Sigmoid colon (tissue), 7 donors: Measurements from ENCODE around the gene IFNA13. TPM values are rescaled to one million over a fixed set of nuclear protein-coding genes. Genes with fewer than 3 reads are reported as not detected.
"Not testable (repeated sequence)": the region's sequence is repeated elsewhere in the genome, so short reads cannot be mapped to it uniquely, and the experiment has no call there.

ENCODE experiments used
- DNase-seq: peaks from one replicate; pipeline ENCODE4 v3.0.0-alpha.2; 2019
- H3K27ac ChIP-seq, 4 donors: fragments of 200-600 bp; sonication (generic); one replicate each; pipeline ENCODE4 v1.5.1; 2016 to 2019; ENCODE audit warnings: mild to moderate bottlenecking in 1 of 4
- H3K27me3 ChIP-seq, 3 donors: fragments of 200-600 bp; sonication (generic); one replicate each; pipeline ENCODE4 v1.5.1; 2019; ENCODE audit warnings: mild to moderate bottlenecking in 1 of 3
- H3K36me3 ChIP-seq, 4 donors: fragments of 200-600 bp; sonication (generic); one replicate each; pipeline ENCODE4 v1.5.1; 2016 to 2019
- H3K4me1 ChIP-seq, 4 donors: fragments of 200-600 bp; sonication (generic); one replicate each; pipeline ENCODE4 v1.5.1; 2017 to 2019
- H3K4me3 ChIP-seq, 4 donors: fragments of 200-600 bp; sonication (generic); one replicate each; pipeline ENCODE4 v1.5.1; 2017 to 2019; ENCODE audit warnings: mild to moderate bottlenecking in 2 of 4, moderate library complexity in 1 of 4
- H3K9me3 ChIP-seq, 4 donors: fragments of 200-600 bp in 3 of 4; sonication (generic) in 3 of 4; one replicate each; pipeline versions ENCODE4 v1.5.1 to v1.6.1; 2013 to 2019
- EP300 ChIP-seq, 4 donors: sonication (generic); formaldehyde crosslinking; IDR thresholded peaks; one replicate each; pipeline ENCODE4 v1.6.1; 2017; ENCODE audit warnings: antibody characterized with exemption in 4 of 4
- POLR2A ChIP-seq, 2 donors: fragments of 450-650 bp; IDR thresholded peaks; one replicate each; pipeline ENCODE4 v1.6.1; 2016; ENCODE audit warnings: antibody characterized with exemption in 2 of 2, mild to moderate bottlenecking in 2 of 2, moderate library complexity in 2 of 2
- POLR2AphosphoS5 ChIP-seq, 4 donors: sonication (generic); formaldehyde crosslinking; IDR thresholded peaks; one replicate each; pipeline ENCODE4 v1.6.1; 2017; ENCODE audit warnings: antibody characterized with exemption in 4 of 4
- WGBS, 2 donors: extraction: QIAGEN DNeasy Blood & Tissue Kit; methylation state at CpG; one replicate each; pipeline ENCODE4 v1.1.7; 2013; 5-methylcytosine and 5-hydroxymethylcytosine counted together
- intact Hi-C: fragments of 100-400 bp; cut with DNase I; formaldehyde crosslinking; loops from one replicate; pipeline ENCODE4 v1.15.1; 2023
- polyA plus RNA-seq, 3 donors: library from polyadenylated mRNA; stranded (reverse); fragments of 200-250 nt; gene quantifications; one replicate each; pipeline ENCODE4 v1.2.3, GENCODE V29; 2013
- total RNA-seq, 4 donors: library from RNA; depleted of rRNA; stranded (reverse); fragments of >200 nt; gene quantifications; one replicate each; pipeline ENCODE4 v1.1.0, GENCODE V29; 2016
- TF ChIP-seq, protein P1 (sequence below), 4 experiments: fragments of 450-650 bp in 3 of 4; fragments of 200-600 bp in 1 of 4; IDR thresholded peaks; one replicate each; pipeline ENCODE4 v1.5.1; 2016 to 2019; ENCODE audit warnings: antibody characterized with exemption in 4 of 4, mild to moderate bottlenecking in 3 of 4, moderate library complexity in 2 of 4
- donor health status: healthy with polysubstance abuse.
- donor health status: Bipolar disorder and iron deficiency.
- donor health status: healthy.

The IFNA13 gene
- total and polyA plus RNA-seq, 7 donors: not detected

DNA sequence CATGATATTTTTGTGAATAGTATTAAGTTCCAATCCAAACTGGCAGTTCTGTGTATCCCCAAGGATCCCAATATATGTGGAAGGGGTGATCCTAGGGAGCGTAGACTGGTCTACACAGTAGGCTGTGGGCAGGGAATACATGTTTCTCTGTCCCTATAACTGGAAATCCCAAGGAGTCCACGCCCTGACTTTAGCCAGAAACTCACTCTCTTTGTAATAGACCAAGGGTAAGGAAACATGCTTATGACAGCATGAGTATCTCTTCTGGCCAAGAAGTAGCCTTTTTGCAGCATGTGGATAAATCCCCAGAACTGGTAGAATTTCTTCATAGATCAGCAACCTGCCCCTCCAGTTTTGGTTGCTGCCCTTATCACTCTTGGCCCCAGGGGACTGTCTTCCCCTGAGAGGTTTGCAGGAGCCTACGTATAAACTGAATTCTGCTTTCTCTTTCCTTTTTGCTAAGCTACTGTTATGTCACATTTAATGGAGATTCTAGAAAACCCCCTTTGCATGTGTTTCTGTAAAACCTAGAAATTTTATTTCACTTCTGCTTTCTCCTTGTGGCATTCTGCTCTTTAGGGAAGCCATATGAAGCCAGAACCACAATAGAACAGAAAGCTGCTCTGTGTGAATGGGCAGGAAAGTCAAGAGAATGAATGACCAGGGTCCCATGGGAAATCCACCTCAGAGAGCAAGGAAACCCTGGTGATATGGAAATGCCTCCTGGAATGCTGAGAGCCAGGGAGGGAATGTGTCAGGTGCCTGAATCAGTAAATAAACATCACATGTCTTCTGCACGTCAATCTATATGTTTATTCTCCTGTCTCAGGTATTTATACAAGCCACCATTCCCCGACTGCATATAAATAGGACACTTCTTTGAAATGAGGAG lies 13.8 kb upstream of the IFNA13 start:
- H3K27me3 ChIP-seq: no peaks in the 10 kb centered on the region
- no peaks in the 10 kb centered on the region for H3K9me3 ChIP-seq
- intact Hi-C loops: no loop called here
- 47 to 56% methylated on average over 5 of the region's 5 CpGs for WGBS, 2 donors
- H3K4me1 ChIP-seq: no peaks in the 10 kb centered on the region
- H3K36me3 ChIP-seq: no peaks in the 10 kb centered on the region
- no peak for DNase-seq
- TF ChIP-seq EP300 (IDR thresholded peaks at IDR 0.05) (no peak), POLR2AphosphoS5 (IDR thresholded peaks at IDR 0.05) (no peak), POLR2A (IDR thresholded peaks at IDR 0.05) (no peak)
- TF ChIP-seq, protein P1, sequence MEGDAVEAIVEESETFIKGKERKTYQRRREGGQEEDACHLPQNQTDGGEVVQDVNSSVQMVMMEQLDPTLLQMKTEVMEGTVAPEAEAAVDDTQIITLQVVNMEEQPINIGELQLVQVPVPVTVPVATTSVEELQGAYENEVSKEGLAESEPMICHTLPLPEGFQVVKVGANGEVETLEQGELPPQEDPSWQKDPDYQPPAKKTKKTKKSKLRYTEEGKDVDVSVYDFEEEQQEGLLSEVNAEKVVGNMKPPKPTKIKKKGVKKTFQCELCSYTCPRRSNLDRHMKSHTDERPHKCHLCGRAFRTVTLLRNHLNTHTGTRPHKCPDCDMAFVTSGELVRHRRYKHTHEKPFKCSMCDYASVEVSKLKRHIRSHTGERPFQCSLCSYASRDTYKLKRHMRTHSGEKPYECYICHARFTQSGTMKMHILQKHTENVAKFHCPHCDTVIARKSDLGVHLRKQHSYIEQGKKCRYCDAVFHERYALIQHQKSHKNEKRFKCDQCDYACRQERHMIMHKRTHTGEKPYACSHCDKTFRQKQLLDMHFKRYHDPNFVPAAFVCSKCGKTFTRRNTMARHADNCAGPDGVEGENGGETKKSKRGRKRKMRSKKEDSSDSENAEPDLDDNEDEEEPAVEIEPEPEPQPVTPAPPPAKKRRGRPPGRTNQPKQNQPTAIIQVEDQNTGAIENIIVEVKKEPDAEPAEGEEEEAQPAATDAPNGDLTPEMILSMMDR (IDR thresholded peaks at IDR 0.05): no peak
- H3K4me3 ChIP-seq: no peak overlapping the region
- no peak overlapping the region for H3K27ac ChIP-seq

GRCh38 chr9:21371467-21371866 lies 3.6 kb upstream of the IFNA13 start:
- H3K4me3 ChIP-seq, H3K27ac ChIP-seq, H3K27me3 ChIP-seq, H3K9me3 ChIP-seq, DNase-seq, H3K36me3 ChIP-seq, H3K4me1 ChIP-seq, intact Hi-C loops: not testable (repeated sequence)
- 74 to 86% methylated on average over 4 of the region's 4 CpGs for WGBS, 2 donors

- intact Hi-C loops, DNase-seq, H3K4me1 ChIP-seq, H3K27ac ChIP-seq, H3K9me3 ChIP-seq, H3K4me3 ChIP-seq, H3K27me3 ChIP-seq, H3K36me3 ChIP-seq: not testable (repeated sequence)
- WGBS, 2 donors: 83 to 89% methylated on average over 1 of the region's 2 CpGs
Measured at GRCh38 chr9:21367169-21367568, 688 bp downstream of the IFNA13 start.

GRCh38 chr9:21362287-21362686 lies 5.6 kb downstream of the IFNA13 start:
- no peaks in the 10 kb centered on the region for H3K36me3 ChIP-seq
- intact Hi-C loops: no loop called here

DNA sequence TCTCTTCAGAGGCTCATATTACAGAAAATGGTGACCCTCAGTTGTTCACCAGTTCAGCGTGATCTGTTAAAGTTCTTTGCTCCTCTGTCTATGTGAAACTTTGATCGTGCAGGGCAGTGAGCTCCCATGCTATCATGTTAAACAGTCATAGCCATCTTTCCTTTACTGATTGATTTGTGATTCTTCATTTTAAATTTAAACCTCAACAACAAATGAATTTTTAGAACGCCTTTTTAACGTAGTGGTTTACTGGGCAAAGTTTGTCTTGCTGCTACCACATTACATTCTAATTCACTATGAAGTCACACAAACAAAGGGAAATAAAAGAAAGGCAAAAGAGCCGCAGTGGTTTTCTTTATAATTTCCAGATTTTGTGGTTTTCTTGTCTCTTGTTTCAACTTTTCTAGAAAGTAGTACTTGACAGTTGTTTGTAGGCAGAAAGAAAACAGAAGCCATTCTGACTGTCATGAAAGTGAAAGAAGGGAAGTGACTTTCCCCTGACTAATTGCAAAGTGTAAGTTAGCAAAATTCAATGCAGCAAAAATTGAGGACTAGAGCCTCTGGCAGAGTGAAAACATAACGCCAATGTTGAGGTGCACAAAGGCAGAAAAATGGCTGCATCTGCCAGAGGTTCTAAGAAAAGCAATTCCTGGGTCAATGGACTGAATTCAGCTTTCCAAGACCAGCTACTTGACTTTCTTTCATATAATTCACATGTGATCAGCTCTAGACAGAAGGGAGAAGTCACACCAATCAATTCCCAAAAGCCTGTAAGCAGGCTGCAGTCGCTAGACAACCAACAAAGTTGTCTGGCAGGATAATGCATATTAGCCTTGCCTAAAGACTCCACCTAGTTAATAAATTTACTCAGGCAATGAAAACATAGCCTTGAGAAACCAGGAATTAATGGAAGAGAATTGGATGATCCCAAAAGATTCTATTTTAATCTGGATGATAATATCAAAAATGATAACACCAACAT lies 10.1 kb downstream of the IFNA13 start:
- H3K4me3 ChIP-seq: no peak overlapping the region
- no peak overlapping the region for H3K27ac ChIP-seq
- DNase-seq: no peak
- H3K4me1 ChIP-seq: no peaks in the 10 kb centered on the region
- TF ChIP-seq, protein P1 (IDR thresholded peaks at IDR 0.05): no peak
- WGBS, 2 donors: 55 to 72% methylated on average over 7 of the region's 7 CpGs
- intact Hi-C loops: no loop called here
- no peaks in the 10 kb centered on the region for H3K36me3 ChIP-seq
- H3K9me3 ChIP-seq: no peaks in the 10 kb centered on the region
- H3K27me3 ChIP-seq: no peaks in the 10 kb centered on the region

More at GRCh38 chr9:21362287-21362686, 5.6 kb downstream of the IFNA13 start:
- Histone ChIP-seq H3K4me1 (no peaks in the 10 kb centered on the region), H3K4me3 (no peak overlapping the region), H3K9me3 (no peaks in the 10 kb centered on the region), H3K27ac (no peak overlapping the region), H3K27me3 (no peaks in the 10 kb centered on the region)
- TF ChIP-seq EP300 (IDR thresholded peaks at IDR 0.05) (no peak), POLR2AphosphoS5 (IDR thresholded peaks at IDR 0.05) (no peak), POLR2A (IDR thresholded peaks at IDR 0.05) (no peak)
- TF ChIP-seq, protein P1 (IDR thresholded peaks at IDR 0.05): no peak
- DNase-seq: no peak
- WGBS, 2 donors: 88 to 92% methylated on average over 8 of the region's 8 CpGs
